T follicular helper cell (primary cell): Measurements from ENCODE around the gene PIP4K2B.
A peak's percentile ranks its signal among the peaks of the same experiment; 100 is the strongest.

Experiments used
- DNase-seq: peaks from one replicate; pipeline ENCODE4 v3.0.0-alpha.2; 2020; ENCODE audit warnings: low read depth

Gene PIP4K2B

DNA sequence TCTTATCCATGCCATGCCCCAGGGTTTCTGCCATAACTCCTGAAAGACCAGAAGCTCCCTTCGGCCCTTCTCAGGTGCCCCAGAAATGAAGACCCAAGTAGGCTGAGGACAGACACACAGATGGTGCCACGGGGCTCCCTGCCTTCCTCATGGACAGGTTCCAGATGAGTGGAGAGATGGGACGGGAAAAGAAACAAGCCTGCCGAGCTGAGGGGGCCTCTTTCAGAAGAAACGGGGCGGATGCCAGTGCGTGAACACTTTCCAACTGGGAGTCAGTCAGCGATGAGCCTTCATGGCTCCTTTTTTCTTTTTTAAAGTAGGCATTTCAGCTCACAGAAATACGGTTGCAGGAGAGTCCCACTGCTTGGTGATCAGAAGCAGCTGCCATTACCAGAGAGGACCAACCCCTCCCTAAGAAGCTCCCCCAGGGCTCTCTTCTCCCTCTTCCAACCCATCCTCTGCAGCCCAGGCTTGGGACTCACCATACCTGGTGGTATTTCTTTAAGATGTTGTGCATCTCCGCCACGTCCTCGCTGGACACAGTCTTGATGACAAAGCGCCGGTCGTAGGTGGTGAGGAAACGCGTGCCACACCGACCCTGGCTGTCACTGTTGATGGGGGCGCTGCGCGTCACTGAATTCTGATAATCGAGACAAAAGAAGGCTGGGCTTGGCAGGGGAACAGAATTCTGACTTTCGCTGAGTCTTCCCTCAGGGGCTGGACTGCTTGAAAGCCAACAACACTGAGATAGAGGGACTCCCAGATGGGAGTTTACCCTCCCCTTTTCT, 19.2 kb downstream of the PIP4K2B start:
- DNase-seq = no peak

DNA sequence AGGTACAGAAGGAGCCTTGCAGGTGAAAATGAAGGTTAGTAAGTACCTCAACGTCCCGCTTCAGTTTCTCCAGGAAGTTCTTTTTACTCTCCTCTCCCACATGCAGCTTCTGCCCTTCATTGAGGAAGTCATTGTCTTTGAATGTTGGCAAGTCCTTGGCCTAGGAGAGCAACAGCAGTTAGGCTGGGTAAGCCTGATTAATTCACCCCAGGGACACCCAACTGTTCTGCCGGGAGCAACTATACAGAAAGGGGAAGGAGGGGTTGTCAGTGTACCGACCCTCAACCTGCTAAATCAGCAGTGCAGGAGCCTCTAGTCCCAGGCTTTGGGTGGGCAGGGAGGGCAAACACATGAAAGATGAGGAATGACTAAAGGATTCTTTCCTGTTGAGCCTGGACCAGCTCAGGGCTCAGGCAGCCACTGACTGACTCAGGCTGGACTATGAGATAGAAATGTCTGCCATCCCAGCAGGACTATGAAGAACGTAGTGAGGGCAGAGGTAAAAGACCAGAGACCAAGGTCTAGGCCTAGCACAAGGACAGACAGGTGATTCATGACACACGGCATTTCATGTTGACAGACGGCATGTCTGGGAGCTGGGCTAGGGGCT, 21.6 kb downstream of the PIP4K2B start:
- no peak for DNase-seq

- DNase-seq = no peak
Measured at GRCh38 chr17:38773258-38773657, 26.1 kb downstream of the PIP4K2B start.

- DNase-seq = no peak
Measured at GRCh38 chr17:38768417-38768816, 30.9 kb downstream of the PIP4K2B start.

DNA sequence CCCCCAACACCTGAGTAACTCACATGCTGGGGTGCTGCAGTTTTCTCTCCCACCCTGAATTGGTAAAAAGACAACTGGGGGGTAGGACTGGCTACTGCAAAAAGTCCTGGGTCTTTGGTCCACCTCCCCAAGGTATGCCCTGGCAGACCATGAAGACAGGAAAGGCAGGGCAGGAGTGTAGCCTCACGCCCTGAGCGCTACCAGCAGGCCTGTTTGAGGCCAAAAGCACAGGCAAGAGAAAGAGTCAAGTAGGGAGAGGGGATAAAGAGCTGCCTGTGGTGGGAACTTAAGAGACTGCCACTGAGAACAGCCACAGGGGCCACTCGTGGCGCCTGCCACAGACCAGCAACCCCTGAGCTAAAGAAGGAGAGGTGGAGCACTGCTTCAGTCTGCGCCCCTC, 33.0 kb downstream of the PIP4K2B start:
- no peak for DNase-seq

DNA sequence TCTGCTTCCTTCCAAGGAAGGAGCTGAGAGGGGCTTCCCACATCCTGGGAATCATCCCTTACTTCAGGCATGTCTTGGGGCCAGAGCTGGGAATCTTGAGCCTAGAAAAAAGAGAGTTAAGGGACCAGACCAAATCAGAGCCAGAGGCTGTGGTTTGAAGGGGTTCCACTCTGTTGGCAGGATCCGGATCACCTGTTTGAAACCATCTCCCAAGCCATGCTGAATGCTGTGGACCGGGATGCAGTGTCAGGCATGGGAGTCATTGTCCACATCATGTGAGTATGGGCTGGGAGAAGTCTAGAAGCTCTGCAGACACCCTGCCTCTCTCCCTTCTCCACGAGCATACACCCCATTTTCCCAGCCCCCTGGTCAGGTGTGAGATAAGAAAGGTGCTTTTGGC, 37.1 kb downstream of the PIP4K2B start:
- DNase-seq = no peak

DNA sequence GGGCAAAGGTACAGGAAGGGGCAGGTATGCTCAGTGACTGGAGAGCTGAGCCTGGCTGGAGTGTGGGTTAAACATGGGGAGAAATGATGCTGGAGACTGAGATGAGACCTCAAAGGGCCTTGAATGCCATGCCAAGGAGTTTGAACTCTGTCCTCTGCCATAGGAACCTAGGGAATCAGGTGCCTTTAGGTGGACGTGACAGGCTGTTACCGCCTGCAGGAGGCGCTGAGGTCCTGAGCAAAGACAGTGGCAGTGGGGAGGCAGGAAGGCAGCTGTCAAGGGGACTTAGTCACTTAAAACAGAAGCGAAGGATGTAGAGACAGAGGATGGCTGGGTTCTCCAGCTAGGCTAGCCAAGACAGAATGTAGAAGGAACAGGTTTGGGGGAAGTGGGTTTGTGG, 37.7 kb downstream of the PIP4K2B start:
- no peak for DNase-seq

DNA sequence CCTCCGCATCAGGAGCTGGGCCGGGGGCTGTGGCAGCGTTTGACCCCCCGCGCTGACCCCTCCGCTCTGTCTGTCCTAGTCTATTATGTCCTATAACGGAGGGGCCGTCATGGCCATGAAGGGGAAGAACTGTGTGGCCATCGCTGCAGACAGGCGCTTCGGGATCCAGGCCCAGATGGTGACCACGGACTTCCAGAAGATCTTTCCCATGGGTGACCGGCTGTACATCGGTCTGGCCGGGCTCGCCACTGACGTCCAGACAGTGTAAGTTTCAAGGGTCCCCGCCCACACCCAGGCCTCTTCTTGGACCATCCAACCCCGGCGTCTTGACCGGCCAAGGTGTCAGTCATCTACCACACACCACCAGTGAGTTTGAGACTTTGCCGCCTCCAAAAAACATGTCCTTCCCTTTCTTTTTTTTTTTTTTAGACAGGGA, 46.3 kb downstream of the PIP4K2B start:
- no peak for DNase-seq

DNA sequence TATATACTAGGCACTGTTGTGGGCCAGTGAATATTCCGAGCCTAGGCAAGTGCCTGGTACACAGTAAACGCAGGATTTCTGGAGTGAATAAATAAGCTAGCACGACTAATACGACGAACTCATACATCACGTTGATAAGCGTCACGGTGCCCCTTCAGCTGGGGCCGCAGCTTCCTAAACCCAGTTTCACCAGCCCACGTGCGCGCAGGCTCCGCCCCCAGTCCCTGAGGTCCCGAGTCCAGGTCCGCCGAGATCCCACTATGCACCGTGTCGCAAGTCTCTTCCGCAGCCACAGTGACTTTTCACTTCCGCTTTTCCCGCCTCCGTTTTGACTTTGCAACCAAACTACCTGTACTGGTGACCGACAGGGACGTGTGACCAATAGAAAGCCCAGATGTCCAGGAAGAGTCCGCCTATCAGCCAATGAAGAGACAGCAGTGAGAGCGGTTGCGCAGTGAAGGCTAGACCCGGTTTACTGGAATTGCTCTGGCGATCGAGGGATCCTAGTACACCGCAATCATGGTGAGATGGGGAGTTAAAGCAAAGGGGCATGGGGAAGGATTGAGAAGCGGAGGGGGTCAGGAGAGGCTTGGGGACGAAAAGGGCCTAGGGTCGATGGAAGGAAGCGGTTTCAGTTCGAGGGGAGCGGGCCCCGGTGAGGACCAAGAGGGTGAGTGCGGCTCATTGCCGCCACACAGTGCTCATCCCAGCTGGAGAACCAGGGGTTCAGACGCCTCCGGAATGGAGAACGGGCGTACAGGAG, 46.9 kb downstream of the PIP4K2B start, which contains the start of gene PSMB3:
TSS of gene PSMB3 (plus strand) at position 434 of the 763 bp plus-strand sequence. CDS start at position 520, 86 bp downstream.
- DNase-seq = peak; percentile 94

DNA sequence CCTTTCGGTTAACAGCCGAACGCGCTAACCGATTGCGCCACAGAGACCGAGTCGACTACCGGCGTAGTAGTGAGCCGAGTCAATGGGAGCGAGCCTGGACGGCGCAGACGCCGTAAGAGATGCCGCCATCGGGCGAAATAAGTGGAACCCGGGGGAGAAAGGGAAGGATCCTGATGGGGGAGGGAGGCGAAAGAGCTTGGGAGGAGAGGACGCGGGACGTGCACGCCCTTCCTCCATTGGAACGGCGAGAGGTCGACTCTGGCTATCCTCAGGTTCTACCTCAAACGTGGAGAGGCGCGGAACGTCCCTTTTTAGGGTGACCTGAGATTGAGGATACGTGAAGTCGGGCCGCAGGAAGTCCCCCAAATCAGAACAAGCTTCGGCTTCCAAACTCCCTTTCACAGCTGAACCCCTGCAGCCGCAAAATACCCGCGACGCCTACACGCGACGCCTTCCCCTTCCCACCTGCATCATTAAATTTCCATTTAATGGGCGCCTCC, 47.5 kb downstream of the PIP4K2B start:
- DNase-seq = peak; percentile 58

DNA sequence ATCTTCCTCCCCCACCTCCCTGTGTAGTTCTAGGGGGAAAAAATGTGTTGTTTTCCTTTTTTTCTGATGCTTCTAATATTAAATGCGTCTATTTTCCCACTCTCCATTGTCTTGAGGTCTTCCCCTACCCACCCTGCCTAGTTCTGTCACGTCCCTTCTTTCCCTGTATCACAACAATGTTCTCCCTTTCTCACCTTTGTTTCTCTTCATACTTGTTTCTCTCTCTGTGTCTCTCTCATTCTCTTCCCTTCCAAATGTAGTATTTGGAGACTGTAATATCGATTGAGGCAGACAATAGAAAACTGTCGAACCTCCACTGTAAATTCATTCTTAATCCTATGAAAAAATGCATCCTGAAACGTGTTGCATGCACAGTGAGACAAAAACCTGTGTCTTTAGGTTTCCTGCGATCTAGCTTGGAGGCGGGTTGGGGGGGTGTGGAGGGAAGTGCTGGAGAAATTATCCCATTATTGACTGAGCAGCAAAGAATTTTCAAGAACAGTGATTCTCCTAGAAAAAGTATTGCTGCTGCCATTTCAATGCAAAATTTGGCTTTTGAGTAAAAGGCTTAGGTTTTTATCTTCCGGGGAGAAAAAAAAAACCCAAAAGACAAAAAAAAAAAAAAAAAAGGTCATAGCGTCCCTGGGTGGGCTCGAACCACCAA, 48.1 kb downstream of the PIP4K2B start:
- no peak for DNase-seq

DNA sequence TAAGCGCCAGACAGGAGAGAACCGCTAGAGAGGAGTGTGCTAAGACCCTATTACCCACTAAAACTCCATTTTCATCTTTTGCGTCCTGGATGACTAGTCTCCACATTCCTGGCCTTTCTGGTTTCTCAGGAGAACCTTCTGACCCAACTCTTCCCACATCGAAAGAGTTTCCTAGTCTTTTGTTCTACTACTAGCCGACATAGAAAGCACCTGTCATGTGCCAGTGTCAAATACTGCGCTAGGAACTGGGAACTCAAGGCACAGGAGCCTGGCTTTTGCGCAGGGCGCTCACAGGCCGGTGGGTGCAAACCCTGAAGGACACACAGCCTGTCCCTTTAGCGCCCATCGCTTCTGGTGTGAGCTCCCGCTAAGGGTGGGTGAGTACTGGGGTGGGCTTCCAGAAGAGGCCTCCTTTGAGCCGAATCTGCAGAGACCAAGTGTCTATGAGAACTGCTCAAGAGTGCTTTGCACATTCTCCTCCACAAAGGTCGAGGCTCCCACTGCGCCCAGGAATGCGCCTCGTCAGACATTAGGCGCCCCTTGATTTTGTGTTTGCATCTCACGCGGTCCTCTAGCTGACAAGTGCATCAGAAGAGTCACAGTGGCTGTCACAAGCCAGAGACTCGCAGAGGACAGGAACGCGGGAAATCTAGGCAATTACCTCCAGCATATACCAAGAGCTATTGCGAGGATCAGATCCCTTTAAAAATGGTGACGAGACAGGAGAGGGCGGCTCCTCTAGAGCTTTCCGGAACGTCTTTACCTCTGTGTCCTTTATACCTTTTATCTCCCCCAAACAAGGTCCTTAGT, 48.8 kb downstream of the PIP4K2B start:
- DNase-seq = no peak

GRCh38 chr17:38750044-38750311, 49.4 kb downstream of the PIP4K2B start:
- DNase-seq = no peak

GRCh38 chr17:38749223-38750043, 49.9 kb downstream of the PIP4K2B start:
- DNase-seq = no peak

GRCh38 chr17:38748892-38749222, 50.5 kb downstream of the PIP4K2B start:
- no peak for DNase-seq

GRCh38 chr17:38748149-38748891, 51.0 kb downstream of the PIP4K2B start, which contains the start of gene PCGF2:
TSS of gene PCGF2 (minus strand) at chr17:38748336. CDS start at chr17:38740402, 7,934 bp downstream.
- no peak for DNase-seq

DNA sequence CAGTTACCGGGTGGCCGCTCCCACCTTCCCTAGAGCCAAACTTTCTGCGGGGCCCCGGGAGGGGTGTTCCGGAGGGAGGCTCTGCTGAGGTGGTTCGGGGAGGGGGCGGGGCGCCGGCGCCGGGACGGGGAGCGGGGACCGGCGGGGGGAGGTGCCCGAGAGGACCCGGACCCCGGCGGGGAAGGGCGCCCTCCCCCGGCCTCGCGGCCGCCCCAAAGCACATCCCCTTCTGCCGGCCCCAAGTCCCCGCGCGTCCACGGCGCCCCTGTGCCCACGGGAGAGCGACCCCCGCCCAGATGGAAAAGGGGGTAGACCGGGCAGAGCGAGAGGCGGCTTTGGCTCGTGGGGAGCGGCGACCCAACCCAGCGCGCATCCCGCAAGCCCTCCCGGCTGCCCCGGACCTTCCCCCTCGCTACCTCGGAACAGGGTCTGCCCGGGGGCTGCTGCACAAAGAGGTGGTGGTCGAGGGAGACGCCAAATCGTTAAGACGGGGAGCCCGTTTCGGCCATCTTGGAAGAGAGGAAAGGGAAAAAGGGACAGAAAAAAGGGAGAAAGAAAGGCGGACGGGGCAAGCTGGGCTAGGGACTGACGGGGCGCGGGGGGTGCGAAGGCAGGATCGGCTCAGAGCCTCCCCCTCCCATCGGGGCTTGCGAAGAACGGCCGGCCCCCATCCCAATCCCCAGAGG, 51.8 kb downstream of the PIP4K2B start:
- DNase-seq = no peak

- DNase-seq = no peak
Measured at GRCh38 chr17:38746849-38747462, 52.4 kb downstream of the PIP4K2B start.
